Kidney (tissue), 14 donors: ENCODE measurements around the gene SOX6. TPM values are rescaled to one million over a fixed set of nuclear protein-coding genes. Genes with fewer than 3 reads are reported as not detected.

Source experiments
- DNase-seq, 5 donors: peaks; one replicate each; pipeline ENCODE4 v3.0.0-alpha.2; 2013 to 2020
- FAIRE-seq: peaks from 2 replicates; lab custom pipeline; 2012; peaks lifted over from hg19 to GRCh38; lab: Jason Lieb, UNC
- H3K27ac ChIP-seq, 2 donors: one replicate each; pipeline ENCODE4 v1.7.0; 2013; ENCODE audit warnings: low read depth in 2 of 2, low read length in 2 of 2, inconsistent platforms in 1 of 2
- H3K27me3 ChIP-seq: one replicate; pipeline ENCODE4 v1.7.1; 2013; ENCODE audit warnings: low read length, inconsistent platforms; ENCODE audit not compliant: control insufficient read depth, insufficient read depth
- H3K36me3 ChIP-seq, 3 donors: one replicate each; pipeline versions ENCODE4 v1.7.0 to v1.7.1; 2013; ENCODE audit warnings: low read length in 3 of 3, control low read depth in 1 of 3, inconsistent platforms in 1 of 3; ENCODE audit not compliant: insufficient read depth in 3 of 3, control insufficient read depth in 2 of 3
- H3K4me1 ChIP-seq, 3 donors: one replicate each; pipeline versions ENCODE4 v1.7.0 to v1.7.1; 2013; ENCODE audit warnings: low read length in 3 of 3, inconsistent platforms in 1 of 3, low read depth in 1 of 3; ENCODE audit not compliant: control insufficient read depth in 2 of 3, insufficient read depth in 2 of 3
- H3K4me3 ChIP-seq, 3 donors: one replicate each; pipeline versions ENCODE4 v1.7.0 to v1.8.1; 2013; ENCODE audit warnings: low read length in 3 of 3, control low read depth in 1 of 3, inconsistent platforms in 1 of 3
- H3K9ac ChIP-seq, 3 donors: one replicate each; pipeline versions ENCODE4 v1.7.0 to v1.7.1; 2013; ENCODE audit warnings: low read length in 3 of 3, control low read depth in 1 of 3, inconsistent platforms in 1 of 3
- H3K9me3 ChIP-seq, 3 donors: one replicate each; pipeline versions ENCODE4 v1.7.0 to v1.7.1; 2013; ENCODE audit warnings: low read length in 3 of 3, control low read depth in 1 of 3, inconsistent platforms in 1 of 3; ENCODE audit not compliant: control insufficient read depth in 2 of 3, insufficient read depth in 1 of 3
- CTCF ChIP-seq: IDR thresholded peaks from 3 replicates; pipeline ENCODE4 v1.5.1; 2012; ENCODE audit warnings: mild to moderate bottlenecking, moderate library complexity, borderline replicate concordance; ENCODE audit not compliant: insufficient read depth; ENCODE audit errors: extremely low read depth
- intact Hi-C: fragments of 100-400 bp; cut with DNase I; formaldehyde crosslinking; loops from one replicate; pipeline ENCODE4 v1.11.1; 2022
- polyA plus RNA-seq: library from polyadenylated mRNA; stranded (reverse); fragments of 350-450 nt; fragmentation: Illumina TruSeq; extraction: RNeasy Lipid Tissue Mini Kit (QIAGEN cat#74804); gene quantifications from one replicate; pipeline ENCODE4 v1.2.3, GENCODE V29; 2014; ENCODE audit warnings: low read depth, low replicate concordance; ENCODE audit not compliant: insufficient read depth
- total RNA-seq: library from RNA; stranded (reverse); fragmentation: NEBNext Ultra II Directional; extraction: Animal tissue kit (Norgen Biotek cat#: 25700); gene quantifications from one replicate; pipeline ENCODE4 v1.2.1, GENCODE V29; 2021
- donor health status: control.
- donor health status: control.
- donor health status: control.
- donor health status: control.
- donor health status: control.
- donor health status: DM: yes; HTN: yes; CAD: no.
- donor health status: Normal renal cell carcinoma (clear cell type).

Gene SOX6
- total and polyA plus RNA-seq, 2 donors from 2014 or later = 5.0 to 47.3 TPM

- FAIRE-seq (no peak), DNase-seq (no peak)
- H3K27me3 ChIP-seq = no peaks in the 10 kb centered on the region
- H3K4me3 ChIP-seq = no peak overlapping the region
- no peaks in the 10 kb centered on the region for H3K9me3 ChIP-seq
- TF ChIP-seq CTCF = no peak
- intact Hi-C loops = no loop called here
- no peak overlapping the region for H3K27ac ChIP-seq
- H3K36me3 ChIP-seq = no peaks in the 10 kb centered on the region
- no peak overlapping the region for H3K9ac ChIP-seq
- peaks cover 0 to 21% (median 0%) of the 10 kb centered on the region in 3 donors for H3K4me1 ChIP-seq
Observed at GRCh38 chr11:16296273-16296672, 60.1 kb downstream of the SOX6 start.

- Histone ChIP-seq H3K27me3 (no peaks in the 10 kb centered on the region), H3K4me3 (no peak overlapping the region), H3K9me3 (no peaks in the 10 kb centered on the region), H3K4me1 (peaks cover 0 to 21% (median 0%) of the 10 kb centered on the region in 3 donors), H3K36me3 (no peaks in the 10 kb centered on the region), H3K9ac (no peak overlapping the region), H3K27ac (no peak overlapping the region)
- peak in 2 of 5 donors; percentile 60 to 62 for DNase-seq
- no peak for TF ChIP-seq CTCF
- no peak for FAIRE-seq
- intact Hi-C loops = no loop called here
Observed at GRCh38 chr11:16295592-16295991, 60.8 kb downstream of the SOX6 start.

GRCh38 chr11:16293204-16293681, 63.1 kb downstream of the SOX6 start:
- FAIRE-seq = no peak

More at GRCh38 chr11:16293204-16293681, 63.1 kb downstream of the SOX6 start:
- Histone ChIP-seq H3K27ac (no peak overlapping the region), H3K27me3 (no peaks in the 10 kb centered on the region), H3K9me3 (no peaks in the 10 kb centered on the region), H3K9ac (no peak overlapping the region), H3K36me3 (no peaks in the 10 kb centered on the region), H3K4me3 (no peak overlapping the region), H3K4me1 (peaks cover 0 to 14% (median 0%) of the 10 kb centered on the region in 3 donors)
- DNase-seq = peak in 2 of 5 donors; percentile 78 to 82
- TF ChIP-seq CTCF = no peak
- intact Hi-C loops = no loop called here
